ENCODE measurements around the gene SAP30L. TPM values are rescaled to one million over a fixed set of nuclear protein-coding genes. Genes with fewer than 3 reads are reported as not detected.

SAP30L gene, protein sequence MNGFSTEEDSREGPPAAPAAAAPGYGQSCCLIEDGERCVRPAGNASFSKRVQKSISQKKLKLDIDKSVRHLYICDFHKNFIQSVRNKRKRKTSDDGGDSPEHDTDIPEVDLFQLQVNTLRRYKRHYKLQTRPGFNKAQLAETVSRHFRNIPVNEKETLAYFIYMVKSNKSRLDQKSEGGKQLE
- polyA plus RNA-seq (2013, experiment 1 of 2) = 39.5 TPM
- 35.2 TPM for polyA plus RNA-seq (2013, experiment 2 of 2)

DNA sequence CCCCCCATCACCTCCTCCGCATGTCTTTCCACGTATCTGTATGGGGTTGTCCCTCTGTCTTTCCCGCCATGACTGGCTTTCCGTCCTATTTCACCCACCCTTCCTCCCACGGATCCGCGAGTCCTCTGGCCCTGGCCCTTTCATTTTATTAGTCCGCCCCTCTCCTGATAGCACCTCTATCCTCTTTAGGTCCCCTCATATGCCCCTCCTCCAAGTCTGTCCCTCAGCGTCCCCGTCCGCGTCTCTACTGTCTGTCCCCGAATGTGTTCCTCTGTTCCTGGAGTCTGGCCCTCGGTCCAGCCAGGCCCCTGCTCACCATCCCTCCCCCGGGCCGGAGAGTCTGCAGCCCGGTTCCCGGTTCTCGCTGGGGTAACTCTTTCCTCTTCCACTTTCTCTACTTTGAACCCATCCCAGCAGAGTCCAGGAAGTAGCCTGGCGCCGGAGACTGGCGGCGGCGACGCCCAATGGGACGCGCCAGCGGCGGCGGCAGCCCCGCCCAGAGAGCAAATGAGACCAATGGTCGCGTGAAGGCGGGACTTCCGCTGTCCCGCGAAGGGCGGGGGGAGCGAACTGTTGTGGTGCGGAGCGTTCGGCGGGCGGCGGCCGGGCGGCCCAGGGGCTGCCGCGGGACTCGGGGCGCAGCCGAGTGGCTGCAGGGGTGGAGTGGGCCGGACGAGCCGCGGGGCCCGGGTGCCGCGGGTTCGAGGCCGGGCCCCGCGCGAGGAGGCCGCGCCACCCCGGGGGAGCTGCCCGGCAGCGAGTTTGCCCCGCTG lies at the start of gene SAP30L:
Gene SAP30L, plus strand, starts transcription at position 576 of the 773 bp plus-strand sequence. CDS start 608 bp downstream, outside the sequence.
- no peak within 1 kb of the TSS for H2BK5ac ChIP-seq (ENCODE audit: low read length)
- no peaks in the 10 kb centered on the region for H3K27me3 ChIP-seq (ENCODE audit: insufficient read depth, low read length, poor library complexity)
- peak within 1 kb of the TSS; percentile 78 for H3K18ac ChIP-seq (ENCODE audit: low read length)
- peak within 1 kb of the TSS; percentile 89 for H3K9ac ChIP-seq (ENCODE audit: low read length)
- WGBS (ENCODE audit: extremely low coverage, insufficient coverage, low lambda C conversion rate) = no CpG with 5 or more reads among the region's 70 CpGs
- peak within 1 kb of the TSS; percentile 95 for H3K56ac ChIP-seq (ENCODE audit: low read length)
- no peak within 1 kb of the TSS for H2BK15ac ChIP-seq (replicated peaks; ENCODE audit: low read depth)
- peak within 1 kb of the TSS; percentile 76 for H3K4ac ChIP-seq (ENCODE audit: low read depth, low read length)
- H2BK120ac ChIP-seq (ENCODE audit: low read depth, low read length) = no peak within 1 kb of the TSS
- peaks cover 3% of the 10 kb centered on the region for H3K4me1 ChIP-seq (ENCODE audit: control insufficient read depth, low read depth, low read length)
- DNase-seq = peak; percentile 96
- peak within 1 kb of the TSS; percentile 43 for H3K27ac ChIP-seq (ENCODE audit: low read depth, low read length)
- peak within 1 kb of the TSS; percentile 100 for H3K4me2 ChIP-seq (ENCODE audit: low read length)
- H3K79me2 ChIP-seq (ENCODE audit: control insufficient read depth, insufficient read depth, low read length) = peaks cover 6% of the 10 kb centered on the region
- peak within 1 kb of the TSS; percentile 96 for H3K4me3 ChIP-seq (ENCODE audit: low read length)
- peak within 1 kb of the TSS; percentile 95 for H3K23ac ChIP-seq (ENCODE audit: low read length)
- no peak within 1 kb of the TSS for H2AK5ac ChIP-seq (ENCODE audit: low read length)
- H3K79me1 ChIP-seq (ENCODE audit: low read length) = peaks cover 8% of the 10 kb centered on the region
- H4K8ac ChIP-seq (ENCODE audit: low read depth, low read length) = no peak within 1 kb of the TSS
- no peak within 1 kb of the TSS for H4K5ac ChIP-seq (ENCODE audit: low read length)
- no peaks in the 10 kb centered on the region for H3K36me3 ChIP-seq (ENCODE audit: control insufficient read depth, insufficient read depth, low read length)

DNA sequence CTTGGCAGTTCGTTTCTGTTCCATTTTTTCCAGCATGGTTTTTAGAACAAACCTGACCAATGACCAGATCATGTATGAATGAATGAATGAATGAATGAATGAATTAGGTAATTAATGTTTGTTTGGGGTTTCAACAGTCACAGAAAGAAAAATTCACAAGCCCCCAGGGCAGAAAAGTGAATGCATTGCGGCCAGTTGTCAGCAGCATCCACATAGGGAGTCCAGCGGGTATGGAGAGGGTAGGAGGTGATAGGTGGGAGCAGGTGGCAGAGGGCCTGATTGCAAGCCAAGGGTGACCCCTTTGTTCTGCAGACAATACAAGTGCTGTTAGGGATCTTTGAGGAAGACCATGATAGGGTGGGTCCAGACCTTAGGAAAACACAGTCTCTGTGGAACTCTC lies 49.7 kb upstream of the SAP30L start:
- no peak for DNase-seq
- Histone ChIP-seq H3K18ac (ENCODE audit: low read length) (no peak overlapping the region), H3K9ac (ENCODE audit: low read length) (no peak overlapping the region), H3K4ac (ENCODE audit: low read depth, low read length) (no peak overlapping the region), H3K56ac (ENCODE audit: low read length) (no peak overlapping the region), H4K5ac (ENCODE audit: low read length) (no peak overlapping the region), H3K4me1 (ENCODE audit: control insufficient read depth, low read depth, low read length) (no peaks in the 10 kb centered on the region), H2BK15ac (replicated peaks; ENCODE audit: low read depth) (no peak overlapping the region), H3K4me3 (ENCODE audit: low read length) (no peak overlapping the region), H3K79me1 (ENCODE audit: low read length) (no peaks in the 10 kb centered on the region), H2BK5ac (ENCODE audit: low read length) (no peak overlapping the region), H2BK120ac (ENCODE audit: low read depth, low read length) (no peak overlapping the region), H4K8ac (ENCODE audit: low read depth, low read length) (no peak overlapping the region), H2AK5ac (ENCODE audit: low read length) (no peak overlapping the region), H3K27ac (ENCODE audit: low read depth, low read length) (no peak overlapping the region), H3K4me2 (ENCODE audit: low read length) (no peak overlapping the region), H3K36me3 (ENCODE audit: control insufficient read depth, insufficient read depth, low read length) (no peaks in the 10 kb centered on the region), H3K23ac (ENCODE audit: low read length) (no peak overlapping the region), H3K79me2 (ENCODE audit: control insufficient read depth, insufficient read depth, low read length) (no peaks in the 10 kb centered on the region), H3K27me3 (ENCODE audit: insufficient read depth, low read length, poor library complexity) (no peaks in the 10 kb centered on the region)
- no CpG with 5 or more reads among the region's 3 CpGs for WGBS (ENCODE audit: extremely low coverage, insufficient coverage, low lambda C conversion rate)

- H3K4me2 ChIP-seq (ENCODE audit: low read length) = no peak overlapping the region
- no peak overlapping the region for H3K23ac ChIP-seq (ENCODE audit: low read length)
- H3K18ac ChIP-seq (ENCODE audit: low read length) = no peak overlapping the region
- no peaks in the 10 kb centered on the region for H3K79me2 ChIP-seq (ENCODE audit: control insufficient read depth, insufficient read depth, low read length)
- no peaks in the 10 kb centered on the region for H3K79me1 ChIP-seq (ENCODE audit: low read length)
- H3K9ac ChIP-seq (ENCODE audit: low read length) = no peak overlapping the region
- no peaks in the 10 kb centered on the region for H3K36me3 ChIP-seq (ENCODE audit: control insufficient read depth, insufficient read depth, low read length)
- no peak overlapping the region for H2AK5ac ChIP-seq (ENCODE audit: low read length)
- H2BK5ac ChIP-seq (ENCODE audit: low read length) = no peak overlapping the region
- H3K56ac ChIP-seq (ENCODE audit: low read length) = no peak overlapping the region
- no peak overlapping the region for H4K8ac ChIP-seq (ENCODE audit: low read depth, low read length)
- no peak overlapping the region for H3K4me3 ChIP-seq (ENCODE audit: low read length)
- H3K4ac ChIP-seq (ENCODE audit: low read depth, low read length) = no peak overlapping the region
- H3K27me3 ChIP-seq (ENCODE audit: insufficient read depth, low read length, poor library complexity) = no peaks in the 10 kb centered on the region
- no peak overlapping the region for H4K5ac ChIP-seq (ENCODE audit: low read length)
- no peaks in the 10 kb centered on the region for H3K4me1 ChIP-seq (ENCODE audit: control insufficient read depth, low read depth, low read length)
- H2BK120ac ChIP-seq (ENCODE audit: low read depth, low read length) = no peak overlapping the region
- no peak overlapping the region for H3K27ac ChIP-seq (ENCODE audit: low read depth, low read length)
- no peak overlapping the region for H2BK15ac ChIP-seq (replicated peaks; ENCODE audit: low read depth)
- no peak for DNase-seq
- no CpG with 5 or more reads among the region's 10 CpGs for WGBS (ENCODE audit: extremely low coverage, insufficient coverage, low lambda C conversion rate)
Measured at GRCh38 chr5:154397652-154398406, 48.0 kb upstream of the SAP30L start.

DNA sequence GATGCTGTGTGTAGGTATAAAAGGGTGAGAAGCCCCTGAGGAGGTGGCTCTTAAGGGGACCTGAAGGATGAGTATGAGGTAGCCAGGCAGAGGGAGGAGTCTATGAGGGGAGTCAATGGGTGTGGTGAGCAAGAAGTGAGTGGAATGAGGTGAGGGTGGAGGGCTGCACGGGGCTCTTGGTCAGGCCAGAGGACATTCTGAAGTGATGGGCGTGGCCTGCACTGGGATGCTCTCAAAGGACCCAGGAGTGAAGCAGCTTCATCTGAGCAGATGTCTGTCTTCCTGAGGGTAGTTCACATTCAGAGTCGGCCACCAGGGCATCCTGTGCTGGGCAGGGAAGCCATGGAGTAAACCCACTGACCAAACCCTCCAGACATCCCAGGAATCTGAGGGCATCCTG lies 45.1 kb upstream of the SAP30L start:
- Histone ChIP-seq H3K4me3 (ENCODE audit: low read length) (no peak overlapping the region), H3K27ac (ENCODE audit: low read depth, low read length) (no peak overlapping the region), H4K5ac (ENCODE audit: low read length) (no peak overlapping the region), H3K9ac (ENCODE audit: low read length) (no peak overlapping the region), H3K18ac (ENCODE audit: low read length) (no peak overlapping the region), H2BK15ac (replicated peaks; ENCODE audit: low read depth) (no peak overlapping the region), H2BK5ac (ENCODE audit: low read length) (no peak overlapping the region), H2AK5ac (ENCODE audit: low read length) (no peak overlapping the region), H3K27me3 (ENCODE audit: insufficient read depth, low read length, poor library complexity) (no peaks in the 10 kb centered on the region), H3K4ac (ENCODE audit: low read depth, low read length) (no peak overlapping the region), H3K23ac (ENCODE audit: low read length) (no peak overlapping the region), H3K4me2 (ENCODE audit: low read length) (no peak overlapping the region), H3K36me3 (ENCODE audit: control insufficient read depth, insufficient read depth, low read length) (no peaks in the 10 kb centered on the region), H3K4me1 (ENCODE audit: control insufficient read depth, low read depth, low read length) (no peaks in the 10 kb centered on the region), H3K79me2 (ENCODE audit: control insufficient read depth, insufficient read depth, low read length) (no peaks in the 10 kb centered on the region), H4K8ac (ENCODE audit: low read depth, low read length) (no peak overlapping the region), H3K56ac (ENCODE audit: low read length) (no peak overlapping the region), H3K79me1 (ENCODE audit: low read length) (no peaks in the 10 kb centered on the region), H2BK120ac (ENCODE audit: low read depth, low read length) (no peak overlapping the region)
- no CpG with 5 or more reads among the region's 3 CpGs for WGBS (ENCODE audit: extremely low coverage, insufficient coverage, low lambda C conversion rate)
- DNase-seq = no peak

- H3K4me1 ChIP-seq (ENCODE audit: control insufficient read depth, low read depth, low read length) = no peaks in the 10 kb centered on the region
- no peak overlapping the region for H3K4ac ChIP-seq (ENCODE audit: low read depth, low read length)
- H3K79me2 ChIP-seq (ENCODE audit: control insufficient read depth, insufficient read depth, low read length) = no peaks in the 10 kb centered on the region
- no peak for DNase-seq
- no peak overlapping the region for H2BK5ac ChIP-seq (ENCODE audit: low read length)
- H4K8ac ChIP-seq (ENCODE audit: low read depth, low read length) = no peak overlapping the region
- no peak overlapping the region for H2AK5ac ChIP-seq (ENCODE audit: low read length)
- no peak overlapping the region for H3K9ac ChIP-seq (ENCODE audit: low read length)
- no peaks in the 10 kb centered on the region for H3K79me1 ChIP-seq (ENCODE audit: low read length)
- H2BK15ac ChIP-seq (replicated peaks; ENCODE audit: low read depth) = no peak overlapping the region
- H3K4me3 ChIP-seq (ENCODE audit: low read length) = no peak overlapping the region
- H3K27me3 ChIP-seq (ENCODE audit: insufficient read depth, low read length, poor library complexity) = no peaks in the 10 kb centered on the region
- no peak overlapping the region for H2BK120ac ChIP-seq (ENCODE audit: low read depth, low read length)
- H3K56ac ChIP-seq (ENCODE audit: low read length) = no peak overlapping the region
- no CpG with 5 or more reads among the region's 5 CpGs for WGBS (ENCODE audit: extremely low coverage, insufficient coverage, low lambda C conversion rate)
- H3K36me3 ChIP-seq (ENCODE audit: control insufficient read depth, insufficient read depth, low read length) = no peaks in the 10 kb centered on the region
- no peak overlapping the region for H3K23ac ChIP-seq (ENCODE audit: low read length)
- no peak overlapping the region for H3K18ac ChIP-seq (ENCODE audit: low read length)
- H3K27ac ChIP-seq (ENCODE audit: low read depth, low read length) = no peak overlapping the region
- H4K5ac ChIP-seq (ENCODE audit: low read length) = no peak overlapping the region
- H3K4me2 ChIP-seq (ENCODE audit: low read length) = no peak overlapping the region
Measured at GRCh38 chr5:154401355-154401754, 44.4 kb upstream of the SAP30L start.
